Cardiac muscle cell (in vitro differentiated cells and primary cell): Measurements from ENCODE around the gene GPBAR1. TPM values are rescaled to one million over a fixed set of nuclear protein-coding genes. Genes with fewer than 3 reads are reported as not detected.
A peak's percentile ranks its signal among the peaks of the same experiment; 100 is the strongest.
"Not testable (repeated sequence)": the region's sequence is repeated elsewhere in the genome, so short reads cannot be mapped to it uniquely, and the experiment has no call there.

Experiments
- DNase-seq, 2 donors: peaks; one replicate each; pipeline versions ENCODE4 v3.0.0 to v3.0.0-alpha.2; 2010 to 2017; ENCODE audit warnings: low read depth in 1 of 2, low spot score in 1 of 2
- H3K27ac ChIP-seq: fragments of 200-600 bp; sonication (generic); 2 replicates; pipeline ENCODE4 v1.5.1; 2016
- H3K27me3 ChIP-seq: fragments of 200-600 bp; sonication (generic); 2 replicates; pipeline ENCODE4 v1.6.0; 2016; ENCODE audit warnings: control low read depth
- H3K36me3 ChIP-seq: fragments of 200-600 bp; sonication (generic); 2 replicates; pipeline ENCODE4 v1.5.1; 2016; ENCODE audit warnings: control low read depth
- H3K4me1 ChIP-seq: fragments of 200-600 bp; sonication (generic); 2 replicates; pipeline ENCODE4 v1.8.1; 2017; ENCODE audit warnings: low read depth, mild to moderate bottlenecking, mixed run types
- H3K4me3 ChIP-seq: fragments of 200-600 bp; sonication (generic); 2 replicates; pipeline ENCODE4 v1.5.1; 2016; ENCODE audit warnings: mild to moderate bottlenecking
- H3K9me3 ChIP-seq: fragments of 200-600 bp; sonication (generic); 2 replicates; pipeline ENCODE4 v1.5.1; 2017; ENCODE audit warnings: low read depth, mild to moderate bottlenecking, control low read depth
- CTCF ChIP-seq: IDR thresholded peaks from 2 replicates; pipeline ENCODE4 v1.5.1; 2012; ENCODE audit warnings: low read depth, mild to moderate bottlenecking, low read length
- polyA plus RNA-seq: library from polyadenylated mRNA; unstranded; fragments of >200 nt; fragmentation: Nextera tagmentation; extraction: Ambion mirVana; gene quantifications from 2 replicates; pipeline ENCODE4 v1.2.1, GENCODE V29; 2016
- total RNA-seq: library from RNA; depleted of rRNA; stranded (reverse); fragments of >200 nt; gene quantifications from 2 replicates; pipeline ENCODE4 v1.2.3, GENCODE V29; 2016

GPBAR1 gene
- total and polyA plus RNA-seq, 2 experiments from 2014 or later = 4.4 to 7.9 TPM

GRCh38 chr2:218306184-218306920, 45.5 kb downstream of the GPBAR1 start:
- no peaks in the 10 kb centered on the region for H3K36me3 ChIP-seq

GRCh38 chr2:218307415-218308090, 46.7 kb downstream of the GPBAR1 start:
- TF ChIP-seq CTCF = no peak
- Histone ChIP-seq H3K4me3 (no peak overlapping the region), H3K4me1 (peaks cover 43% of the 10 kb centered on the region), H3K27me3 (no peaks in the 10 kb centered on the region), H3K27ac (peak overlapping the region; percentile 99), H3K9me3 (no peaks in the 10 kb centered on the region), H3K36me3 (no peaks in the 10 kb centered on the region)
- DNase-seq = peak in 1 of 2 donors; percentile 85

More at GRCh38 chr2:218306184-218306920, 45.5 kb downstream of the GPBAR1 start:
- Histone ChIP-seq H3K4me1 (peaks cover 34% of the 10 kb centered on the region), H3K27me3 (no peaks in the 10 kb centered on the region), H3K27ac (peak overlapping the region; percentile 99), H3K9me3 (no peaks in the 10 kb centered on the region), H3K4me3 (no peak overlapping the region)
- no peak for DNase-seq
- no peak for TF ChIP-seq CTCF

GRCh38 chr2:218310853-218311540, 50.2 kb downstream of the GPBAR1 start:
- DNase-seq = no peak

GRCh38 chr2:218311541-218312266, 50.9 kb downstream of the GPBAR1 start:
- Histone ChIP-seq H3K27ac (peak overlapping the region; percentile 99), H3K4me1 (peaks cover 36% of the 10 kb centered on the region)
- DNase-seq = peak in 1 of 2 donors; percentile 50
- not testable (repeated sequence) for H3K27me3 ChIP-seq, H3K4me3 ChIP-seq, H3K9me3 ChIP-seq, H3K36me3 ChIP-seq

More at GRCh38 chr2:218310853-218311540, 50.2 kb downstream of the GPBAR1 start:
- H3K4me3 ChIP-seq = no peak overlapping the region
- peaks cover 36% of the 10 kb centered on the region for H3K4me1 ChIP-seq
- no peaks in the 10 kb centered on the region for H3K9me3 ChIP-seq
- no peak for TF ChIP-seq CTCF
- no peaks in the 10 kb centered on the region for H3K36me3 ChIP-seq
- H3K27me3 ChIP-seq = no peaks in the 10 kb centered on the region
- peak overlapping the region; percentile 99 for H3K27ac ChIP-seq

- Histone ChIP-seq H3K4me3 (no peak overlapping the region), H3K27me3 (no peaks in the 10 kb centered on the region), H3K4me1 (peaks cover 38% of the 10 kb centered on the region), H3K36me3 (no peaks in the 10 kb centered on the region), H3K9me3 (no peaks in the 10 kb centered on the region), H3K27ac (peak overlapping the region; percentile 99)
- TF ChIP-seq CTCF = no peak
- DNase-seq = no peak
Observed at GRCh38 chr2:218312267-218312756, 51.5 kb downstream of the GPBAR1 start.
